GM23338 (cell line): ENCODE results near the gene CLDN11. TPM values are rescaled to one million over a fixed set of nuclear protein-coding genes. Genes with fewer than 3 reads are reported as not detected.

Experiments used
- ATAC-seq: fragments of 200-7000 bp; cut with Tn5 transposase; 3 replicates; pipeline ENCODE4 v1.9.1; 2020
- DNase-seq: peaks from one replicate; pipeline ENCODE4 v3.0.0-alpha.2; 2015; ENCODE audit warnings: low spot score
- H2AFZ ChIP-seq: fragments of 200-600 bp; sonication (generic); 2 replicates; pipeline ENCODE4 v1.8.0; 2016; ENCODE audit warnings: antibody characterized with exemption, mild to moderate bottlenecking, moderate library complexity
- H3F3A ChIP-seq: fragments of 200-600 bp; sonication (generic); replicated peaks from 2 replicates; pipeline ENCODE4 v1.8.0; 2017; ENCODE audit warnings: antibody characterized with exemption, mixed run types, low read depth
- H3K27ac ChIP-seq: fragments of 200-600 bp; sonication (generic); 2 replicates; pipeline ENCODE4 v1.6.1; 2016; ENCODE audit warnings: low read depth
- H3K27me3 ChIP-seq: fragments of 200-600 bp; sonication (generic); 2 replicates; pipeline ENCODE4 v1.8.0; 2016; ENCODE audit warnings: mild to moderate bottlenecking, mixed run types, moderate library complexity; ENCODE audit not compliant: insufficient read depth
- H3K36me3 ChIP-seq: fragments of 200-600 bp; sonication (generic); 2 replicates; pipeline ENCODE4 v1.8.0; 2016; ENCODE audit warnings: mild to moderate bottlenecking; ENCODE audit not compliant: insufficient read depth
- H3K4me1 ChIP-seq: fragments of 200-600 bp; sonication (generic); 2 replicates; pipeline ENCODE4 v1.8.0; 2016; ENCODE audit warnings: mild to moderate bottlenecking, moderate library complexity; ENCODE audit not compliant: insufficient read depth
- H3K4me2 ChIP-seq: fragments of 200-600 bp; sonication (generic); 2 replicates; pipeline ENCODE4 v1.7.1; 2017; ENCODE audit warnings: mixed run types
- H3K4me3 ChIP-seq: fragments of 200-600 bp; sonication (generic); 2 replicates; pipeline ENCODE4 v1.6.1; 2016; ENCODE audit warnings: mixed run types
- H3K79me2 ChIP-seq: fragments of 200-600 bp; sonication (generic); replicated peaks from 2 replicates; pipeline ENCODE4 v1.8.0; 2017; ENCODE audit warnings: mild to moderate bottlenecking; ENCODE audit not compliant: insufficient read depth
- H3K9me2 ChIP-seq: fragments of 200-600 bp; sonication (generic); 2 replicates; pipeline ENCODE4 v1.8.0; 2017; ENCODE audit not compliant: insufficient read depth
- H4K20me1 ChIP-seq: fragments of 200-600 bp; sonication (generic); replicated peaks from 2 replicates; pipeline ENCODE4 v1.8.0; 2017; ENCODE audit warnings: mild to moderate bottlenecking; ENCODE audit not compliant: insufficient read depth
- H3K27ac Mint-ChIP-seq: 2 replicates; pipeline ENCODE4 v1.8.0; 2020; ENCODE audit warnings: inconsistent platforms, mild to moderate bottlenecking, moderate library complexity, mixed read lengths
- H3K27me3 Mint-ChIP-seq: 3 replicates; pipeline ENCODE4 v1.8.0; 2022; ENCODE audit warnings: low read depth, mild to moderate bottlenecking, moderate library complexity, mixed read lengths, inconsistent platforms; ENCODE audit not compliant: insufficient read depth, poor library complexity
- H3K36me3 Mint-ChIP-seq: 3 replicates; pipeline ENCODE4 v1.8.0; 2021; ENCODE audit warnings: low read depth, mild to moderate bottlenecking, inconsistent platforms, moderate library complexity, mixed read lengths
- H3K4me1 Mint-ChIP-seq: 3 replicates; pipeline ENCODE4 v1.8.0; 2020; ENCODE audit warnings: mild to moderate bottlenecking, inconsistent platforms, mixed read lengths
- H3K4me3 Mint-ChIP-seq: 3 replicates; pipeline ENCODE4 v1.8.0; 2021; ENCODE audit warnings: moderate library complexity, mild to moderate bottlenecking, inconsistent platforms, mixed read lengths
- H3K9me3 Mint-ChIP-seq: 3 replicates; pipeline ENCODE4 v1.8.0; 2020; ENCODE audit warnings: moderate library complexity, mild to moderate bottlenecking, inconsistent platforms, mixed read lengths
- CREB1 ChIP-seq: fragments of 250-450 bp; sonication (Bioruptor Pico); IDR thresholded peaks from 2 replicates; pipeline ENCODE4 v1.5.0; 2020; ENCODE audit warnings: low read depth, mild to moderate bottlenecking, moderate library complexity
- EZH2 ChIP-seq: fragments of 200-600 bp; sonication (generic); IDR thresholded peaks from one replicate; pipeline ENCODE4 v1.8.0; 2017; ENCODE audit warnings: antibody characterized with exemption, mild to moderate bottlenecking, low read depth; ENCODE audit not compliant: unreplicated experiment
- EZH2phosphoT487 ChIP-seq: fragments of 200-600 bp; sonication (generic); IDR thresholded peaks from one replicate; pipeline ENCODE4 v1.8.1; 2018; ENCODE audit warnings: antibody characterized with exemption; ENCODE audit not compliant: unreplicated experiment
- JUNB ChIP-seq: IDR thresholded peaks from one replicate; pipeline ENCODE4 v1.6.1; 2016; ENCODE audit warnings: antibody characterized with exemption; ENCODE audit not compliant: unreplicated experiment
- NANOG ChIP-seq: IDR thresholded peaks from 2 replicates; pipeline ENCODE4 v1.6.1; 2016; ENCODE audit warnings: antibody characterized with exemption, borderline replicate concordance
- POLR2AphosphoS5 ChIP-seq: IDR thresholded peaks from 2 replicates; pipeline ENCODE4 v1.6.1; 2016; ENCODE audit warnings: antibody characterized with exemption, low read depth
- STAT1 ChIP-seq: IDR thresholded peaks from one replicate; pipeline ENCODE4 v1.6.1; 2016; ENCODE audit warnings: antibody characterized with exemption; ENCODE audit not compliant: unreplicated experiment
- ZNF114 ChIP-seq: fragments of 250-450 bp; sonication (Bioruptor Pico); IDR thresholded peaks from 2 replicates; pipeline ENCODE4 v1.5.0; 2020; ENCODE audit warnings: mild to moderate bottlenecking, moderate library complexity
- ZNF331 ChIP-seq: fragments of 250-450 bp; sonication (Bioruptor Pico); IDR thresholded peaks from 2 replicates; pipeline ENCODE4 v1.5.0; 2020; ENCODE audit warnings: low read depth, mild to moderate bottlenecking, moderate library complexity
- polyA plus RNA-seq: library from polyadenylated mRNA; unstranded; fragments of >200 nt; fragmentation: Nextera tagmentation; extraction: Ambion mirVana; gene quantifications from 2 replicates; pipeline ENCODE4 v1.2.1, GENCODE V29; 2016
- total RNA-seq: library from RNA; depleted of rRNA; stranded (reverse); fragments of >200 nt; shearing (Covaris generic); gene quantifications from 2 replicates; pipeline ENCODE4 v1.2.3, GENCODE V29; 2014
- TF ChIP-seq, protein P1 (sequence below): IDR thresholded peaks from one replicate; pipeline ENCODE4 v1.6.1; 2018; ENCODE audit warnings: antibody characterized with exemption; ENCODE audit not compliant: unreplicated experiment
- TF ChIP-seq, protein P2 (sequence below): IDR thresholded peaks from 2 replicates; pipeline ENCODE4 v1.6.1; 2016; ENCODE audit warnings: antibody characterized with exemption
- TF ChIP-seq, protein P3 (sequence below), 2 experiments: fragments of 200-600 bp in 1 of 2; sonication (generic) in 1 of 2; conservative IDR thresholded peaks; 2 replicates each; pipeline versions ENCODE4 v1.5.1 to v1.6.1; 2016 to 2017; ENCODE audit warnings: antibody characterized with exemption in 2 of 2, low read depth in 2 of 2, mild to moderate bottlenecking in 2 of 2, moderate library complexity in 1 of 2
- TF ChIP-seq, protein P4 (sequence below): fragments of 250-450 bp; sonication (Bioruptor Pico); IDR thresholded peaks from 2 replicates; pipeline ENCODE4 v1.5.0; 2020; ENCODE audit warnings: mild to moderate bottlenecking, moderate library complexity

The CLDN11 gene
- total and polyA plus RNA-seq, 2 experiments from 2014 or later: 5.2 to 8.3 TPM

DNA sequence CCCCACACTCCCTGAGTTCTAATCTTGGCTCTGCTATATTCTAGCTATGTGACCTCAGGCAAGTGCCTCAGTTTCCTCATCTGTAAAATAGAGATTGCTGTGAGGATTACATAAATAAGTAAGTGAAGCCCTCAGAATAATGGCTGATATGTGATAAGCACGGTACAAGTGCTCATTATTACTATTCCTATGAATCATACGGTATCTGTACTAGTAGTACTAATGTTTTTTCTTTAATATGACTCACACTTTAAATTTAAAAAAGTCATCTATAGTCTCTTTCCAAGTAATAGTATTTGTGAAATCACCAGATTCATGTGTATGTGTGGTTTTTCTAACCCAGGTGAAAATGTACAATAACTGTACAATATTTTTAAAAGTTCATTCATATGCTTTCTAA, 58.7 kb downstream of the CLDN11 start (continued):
- TF ChIP-seq, protein P1, sequence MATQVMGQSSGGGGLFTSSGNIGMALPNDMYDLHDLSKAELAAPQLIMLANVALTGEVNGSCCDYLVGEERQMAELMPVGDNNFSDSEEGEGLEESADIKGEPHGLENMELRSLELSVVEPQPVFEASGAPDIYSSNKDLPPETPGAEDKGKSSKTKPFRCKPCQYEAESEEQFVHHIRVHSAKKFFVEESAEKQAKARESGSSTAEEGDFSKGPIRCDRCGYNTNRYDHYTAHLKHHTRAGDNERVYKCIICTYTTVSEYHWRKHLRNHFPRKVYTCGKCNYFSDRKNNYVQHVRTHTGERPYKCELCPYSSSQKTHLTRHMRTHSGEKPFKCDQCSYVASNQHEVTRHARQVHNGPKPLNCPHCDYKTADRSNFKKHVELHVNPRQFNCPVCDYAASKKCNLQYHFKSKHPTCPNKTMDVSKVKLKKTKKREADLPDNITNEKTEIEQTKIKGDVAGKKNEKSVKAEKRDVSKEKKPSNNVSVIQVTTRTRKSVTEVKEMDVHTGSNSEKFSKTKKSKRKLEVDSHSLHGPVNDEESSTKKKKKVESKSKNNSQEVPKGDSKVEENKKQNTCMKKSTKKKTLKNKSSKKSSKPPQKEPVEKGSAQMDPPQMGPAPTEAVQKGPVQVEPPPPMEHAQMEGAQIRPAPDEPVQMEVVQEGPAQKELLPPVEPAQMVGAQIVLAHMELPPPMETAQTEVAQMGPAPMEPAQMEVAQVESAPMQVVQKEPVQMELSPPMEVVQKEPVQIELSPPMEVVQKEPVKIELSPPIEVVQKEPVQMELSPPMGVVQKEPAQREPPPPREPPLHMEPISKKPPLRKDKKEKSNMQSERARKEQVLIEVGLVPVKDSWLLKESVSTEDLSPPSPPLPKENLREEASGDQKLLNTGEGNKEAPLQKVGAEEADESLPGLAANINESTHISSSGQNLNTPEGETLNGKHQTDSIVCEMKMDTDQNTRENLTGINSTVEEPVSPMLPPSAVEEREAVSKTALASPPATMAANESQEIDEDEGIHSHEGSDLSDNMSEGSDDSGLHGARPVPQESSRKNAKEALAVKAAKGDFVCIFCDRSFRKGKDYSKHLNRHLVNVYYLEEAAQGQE: no peak
- TF ChIP-seq EZH2: no peak
- TF ChIP-seq, protein P2, sequence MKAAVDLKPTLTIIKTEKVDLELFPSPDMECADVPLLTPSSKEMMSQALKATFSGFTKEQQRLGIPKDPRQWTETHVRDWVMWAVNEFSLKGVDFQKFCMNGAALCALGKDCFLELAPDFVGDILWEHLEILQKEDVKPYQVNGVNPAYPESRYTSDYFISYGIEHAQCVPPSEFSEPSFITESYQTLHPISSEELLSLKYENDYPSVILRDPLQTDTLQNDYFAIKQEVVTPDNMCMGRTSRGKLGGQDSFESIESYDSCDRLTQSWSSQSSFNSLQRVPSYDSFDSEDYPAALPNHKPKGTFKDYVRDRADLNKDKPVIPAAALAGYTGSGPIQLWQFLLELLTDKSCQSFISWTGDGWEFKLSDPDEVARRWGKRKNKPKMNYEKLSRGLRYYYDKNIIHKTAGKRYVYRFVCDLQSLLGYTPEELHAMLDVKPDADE: no peak
- TF ChIP-seq, protein P3, sequence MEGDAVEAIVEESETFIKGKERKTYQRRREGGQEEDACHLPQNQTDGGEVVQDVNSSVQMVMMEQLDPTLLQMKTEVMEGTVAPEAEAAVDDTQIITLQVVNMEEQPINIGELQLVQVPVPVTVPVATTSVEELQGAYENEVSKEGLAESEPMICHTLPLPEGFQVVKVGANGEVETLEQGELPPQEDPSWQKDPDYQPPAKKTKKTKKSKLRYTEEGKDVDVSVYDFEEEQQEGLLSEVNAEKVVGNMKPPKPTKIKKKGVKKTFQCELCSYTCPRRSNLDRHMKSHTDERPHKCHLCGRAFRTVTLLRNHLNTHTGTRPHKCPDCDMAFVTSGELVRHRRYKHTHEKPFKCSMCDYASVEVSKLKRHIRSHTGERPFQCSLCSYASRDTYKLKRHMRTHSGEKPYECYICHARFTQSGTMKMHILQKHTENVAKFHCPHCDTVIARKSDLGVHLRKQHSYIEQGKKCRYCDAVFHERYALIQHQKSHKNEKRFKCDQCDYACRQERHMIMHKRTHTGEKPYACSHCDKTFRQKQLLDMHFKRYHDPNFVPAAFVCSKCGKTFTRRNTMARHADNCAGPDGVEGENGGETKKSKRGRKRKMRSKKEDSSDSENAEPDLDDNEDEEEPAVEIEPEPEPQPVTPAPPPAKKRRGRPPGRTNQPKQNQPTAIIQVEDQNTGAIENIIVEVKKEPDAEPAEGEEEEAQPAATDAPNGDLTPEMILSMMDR (conservative IDR thresholded peaks at IDR 0.05; ENCODE audit: low read depth in 2 of 2): no peak
- no peak for TF ChIP-seq JUNB
- TF ChIP-seq POLR2AphosphoS5: no peak
- no peak for TF ChIP-seq EZH2phosphoT487

DNA sequence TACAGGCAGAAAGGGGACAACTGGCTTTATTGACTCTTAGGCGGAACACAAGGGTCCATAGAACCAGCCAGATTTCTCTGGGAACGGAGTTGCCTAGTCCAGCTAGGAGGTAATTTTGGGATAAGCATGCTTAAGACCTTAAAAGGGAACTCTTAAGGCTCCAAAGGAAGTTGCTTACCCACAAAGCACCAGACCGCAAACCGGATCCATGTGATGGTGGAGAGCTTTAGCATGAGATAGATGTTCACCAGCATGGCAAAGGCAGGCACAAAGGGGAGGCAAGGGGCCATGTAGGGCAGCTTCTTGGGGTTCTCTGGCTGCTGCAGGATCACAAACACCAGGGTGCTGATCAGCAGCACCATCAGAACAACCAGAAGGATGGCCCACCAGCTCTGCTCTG, 61.4 kb downstream of the CLDN11 start:
- Mint-ChIP-seq H3K36me3 (no peaks in the 10 kb centered on the region; the same call in 2 of the 3 replicates), H3K27me3 (peaks cover 4% of the 10 kb centered on the region), H3K9me3 (no peaks in the 10 kb centered on the region; the same call in 1 of the 3 replicates), H3K27ac (no peak overlapping the region), H3K4me3 (no peak overlapping the region), H3K4me1 (peaks cover 12% of the 10 kb centered on the region; the same call in 2 of the 3 replicates)
- Histone ChIP-seq H3K4me1 (no peaks in the 10 kb centered on the region; the same call in 1 of the 2 replicates), H3K27me3 (no peaks in the 10 kb centered on the region), H3K36me3 (no peaks in the 10 kb centered on the region), H3K79me2 (no peaks in the 10 kb centered on the region), H3K9me2 (no peaks in the 10 kb centered on the region), H3K4me3 (no peak overlapping the region), H4K20me1 (no peaks in the 10 kb centered on the region), H2AFZ (no peak overlapping the region), H3K4me2 (no peak overlapping the region), H3F3A (no peaks in the 10 kb centered on the region), H3K27ac (no peak overlapping the region)
- ATAC-seq (no peak), DNase-seq (no peak)
- TF ChIP-seq POLR2AphosphoS5: no peak
- no peak for TF ChIP-seq ZNF331
- TF ChIP-seq CREB1 (CRISPR knock-in tag): no peak
- TF ChIP-seq ZNF114 (CRISPR knock-in tag): no peak
- TF ChIP-seq, protein P4, sequence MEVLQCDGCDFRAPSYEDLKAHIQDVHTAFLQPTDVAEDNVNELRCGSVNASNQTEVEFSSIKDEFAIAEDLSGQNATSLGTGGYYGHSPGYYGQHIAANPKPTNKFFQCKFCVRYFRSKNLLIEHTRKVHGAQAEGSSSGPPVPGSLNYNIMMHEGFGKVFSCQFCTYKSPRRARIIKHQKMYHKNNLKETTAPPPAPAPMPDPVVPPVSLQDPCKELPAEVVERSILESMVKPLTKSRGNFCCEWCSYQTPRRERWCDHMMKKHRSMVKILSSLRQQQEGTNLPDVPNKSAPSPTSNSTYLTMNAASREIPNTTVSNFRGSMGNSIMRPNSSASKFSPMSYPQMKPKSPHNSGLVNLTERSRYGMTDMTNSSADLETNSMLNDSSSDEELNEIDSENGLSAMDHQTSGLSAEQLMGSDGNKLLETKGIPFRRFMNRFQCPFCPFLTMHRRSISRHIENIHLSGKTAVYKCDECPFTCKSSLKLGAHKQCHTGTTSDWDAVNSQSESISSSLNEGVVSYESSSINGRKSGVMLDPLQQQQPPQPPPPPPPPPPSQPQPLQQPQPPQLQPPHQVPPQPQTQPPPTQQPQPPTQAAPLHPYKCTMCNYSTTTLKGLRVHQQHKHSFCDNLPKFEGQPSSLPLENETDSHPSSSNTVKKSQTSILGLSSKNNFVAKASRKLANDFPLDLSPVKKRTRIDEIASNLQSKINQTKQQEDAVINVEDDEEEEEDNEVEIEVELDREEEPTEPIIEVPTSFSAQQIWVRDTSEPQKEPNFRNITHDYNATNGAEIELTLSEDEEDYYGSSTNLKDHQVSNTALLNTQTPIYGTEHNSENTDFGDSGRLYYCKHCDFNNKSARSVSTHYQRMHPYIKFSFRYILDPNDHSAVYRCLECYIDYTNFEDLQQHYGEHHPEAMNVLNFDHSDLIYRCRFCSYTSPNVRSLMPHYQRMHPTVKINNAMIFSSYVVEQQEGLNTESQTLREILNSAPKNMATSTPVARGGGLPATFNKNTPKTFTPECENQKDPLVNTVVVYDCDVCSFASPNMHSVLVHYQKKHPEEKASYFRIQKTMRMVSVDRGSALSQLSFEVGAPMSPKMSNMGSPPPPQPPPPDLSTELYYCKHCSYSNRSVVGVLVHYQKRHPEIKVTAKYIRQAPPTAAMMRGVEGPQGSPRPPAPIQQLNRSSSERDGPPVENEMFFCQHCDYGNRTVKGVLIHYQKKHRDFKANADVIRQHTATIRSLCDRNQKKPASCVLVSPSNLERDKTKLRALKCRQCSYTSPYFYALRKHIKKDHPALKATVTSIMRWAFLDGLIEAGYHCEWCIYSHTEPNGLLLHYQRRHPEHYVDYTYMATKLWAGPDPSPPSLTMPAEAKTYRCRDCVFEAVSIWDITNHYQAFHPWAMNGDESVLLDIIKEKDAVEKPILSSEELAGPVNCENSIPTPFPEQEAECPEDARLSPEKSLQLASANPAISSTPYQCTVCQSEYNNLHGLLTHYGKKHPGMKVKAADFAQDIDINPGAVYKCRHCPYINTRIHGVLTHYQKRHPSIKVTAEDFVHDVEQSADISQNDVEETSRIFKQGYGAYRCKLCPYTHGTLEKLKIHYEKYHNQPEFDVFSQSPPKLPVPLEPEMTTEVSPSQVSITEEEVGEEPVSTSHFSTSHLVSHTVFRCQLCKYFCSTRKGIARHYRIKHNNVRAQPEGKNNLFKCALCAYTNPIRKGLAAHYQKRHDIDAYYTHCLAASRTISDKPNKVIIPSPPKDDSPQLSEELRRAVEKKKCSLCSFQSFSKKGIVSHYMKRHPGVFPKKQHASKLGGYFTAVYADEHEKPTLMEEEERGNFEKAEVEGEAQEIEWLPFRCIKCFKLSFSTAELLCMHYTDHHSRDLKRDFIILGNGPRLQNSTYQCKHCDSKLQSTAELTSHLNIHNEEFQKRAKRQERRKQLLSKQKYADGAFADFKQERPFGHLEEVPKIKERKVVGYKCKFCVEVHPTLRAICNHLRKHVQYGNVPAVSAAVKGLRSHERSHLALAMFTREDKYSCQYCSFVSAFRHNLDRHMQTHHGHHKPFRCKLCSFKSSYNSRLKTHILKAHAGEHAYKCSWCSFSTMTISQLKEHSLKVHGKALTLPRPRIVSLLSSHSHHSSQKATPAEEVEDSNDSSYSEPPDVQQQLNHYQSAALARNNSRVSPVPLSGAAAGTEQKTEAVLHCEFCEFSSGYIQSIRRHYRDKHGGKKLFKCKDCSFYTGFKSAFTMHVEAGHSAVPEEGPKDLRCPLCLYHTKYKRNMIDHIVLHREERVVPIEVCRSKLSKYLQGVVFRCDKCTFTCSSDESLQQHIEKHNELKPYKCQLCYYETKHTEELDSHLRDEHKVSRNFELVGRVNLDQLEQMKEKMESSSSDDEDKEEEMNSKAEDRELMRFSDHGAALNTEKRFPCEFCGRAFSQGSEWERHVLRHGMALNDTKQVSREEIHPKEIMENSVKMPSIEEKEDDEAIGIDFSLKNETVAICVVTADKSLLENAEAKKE (CRISPR knock-in tag): no peak
- TF ChIP-seq STAT1: no peak
- TF ChIP-seq NANOG: no peak
- no peak for TF ChIP-seq JUNB
- no peak for TF ChIP-seq EZH2
- TF ChIP-seq EZH2phosphoT487: no peak
